Medulla oblongata (tissue), 1 donor: ENCODE measurements around the gene SBK3.
A peak's percentile ranks its signal among the peaks of the same experiment; 100 is the strongest.
"Not testable (repeated sequence)": the region's sequence is repeated elsewhere in the genome, so short reads cannot be mapped to it uniquely, and the experiment has no call there.

ENCODE experiments used
- DNase-seq: peaks from one replicate; pipeline ENCODE4 v3.0.0-alpha.2; 2015; ENCODE audit errors: extremely low spot score

The SBK3 gene

GRCh38 chr19:55519451-55520311 is 25.7 kb downstream of the SBK3 start:
- DNase-seq, result no peak

- peak; percentile 97 for DNase-seq
Measured at GRCh38 chr19:55516878-55517620, 28.3 kb downstream of the SBK3 start.

- DNase-seq, result no peak
Measured at GRCh38 chr19:55508120-55508519, 37.2 kb downstream of the SBK3 start.

GRCh38 chr19:55504981-55505380 is 40.4 kb downstream of the SBK3 start:
- no peak for DNase-seq

- no peak for DNase-seq
Measured at GRCh38 chr19:55504252-55504603, 41.1 kb downstream of the SBK3 start.

GRCh38 chr19:55503502-55504251 is 41.7 kb downstream of the SBK3 start:
- peak; percentile 96 for DNase-seq

- no peak for DNase-seq
Measured at GRCh38 chr19:55503157-55503501, 42.2 kb downstream of the SBK3 start.

GRCh38 chr19:55502197-55502952 is 43.0 kb downstream of the SBK3 start:
- no peak for DNase-seq

- no peak for DNase-seq
Measured at GRCh38 chr19:55500368-55500952, 44.9 kb downstream of the SBK3 start.

- no peak for DNase-seq
Measured at GRCh38 chr19:55498246-55498840, 47.0 kb downstream of the SBK3 start.

GRCh38 chr19:55497763-55498162 is 47.6 kb downstream of the SBK3 start:
- no peak for DNase-seq

- DNase-seq, result not testable (repeated sequence)
Measured at GRCh38 chr19:55496820-55497219, 48.5 kb downstream of the SBK3 start.

- no peak for DNase-seq
Measured at GRCh38 chr19:55495646-55496349, 49.5 kb downstream of the SBK3 start.

GRCh38 chr19:55494172-55494761 is 51.1 kb downstream of the SBK3 start:
- DNase-seq, result no peak

- DNase-seq, result no peak
Measured at GRCh38 chr19:55493645-55494171, 51.6 kb downstream of the SBK3 start.

- no peak for DNase-seq
Measured at GRCh38 chr19:55493052-55493644, 52.2 kb downstream of the SBK3 start.

GRCh38 chr19:55492362-55492944 is 52.9 kb downstream of the SBK3 start:
- DNase-seq, result no peak

GRCh38 chr19:55491546-55492360 is 53.6 kb downstream of the SBK3 start:
- DNase-seq, result no peak
